Panc1 (cell line): ENCODE data around the gene MEX3D.

ENCODE experiments used
- TCF7L2 ChIP-seq: IDR thresholded peaks from 2 replicates; pipeline ENCODE4 v1.6.1; 2011; ENCODE audit warnings: mild to moderate bottlenecking, low read depth, low read length, inconsistent platforms
- TF ChIP-seq, protein P1 (sequence below): fragments of 450-650 bp; IDR thresholded peaks from 2 replicates; pipeline ENCODE4 v1.5.1; 2017; ENCODE audit warnings: mild to moderate bottlenecking

DNA sequence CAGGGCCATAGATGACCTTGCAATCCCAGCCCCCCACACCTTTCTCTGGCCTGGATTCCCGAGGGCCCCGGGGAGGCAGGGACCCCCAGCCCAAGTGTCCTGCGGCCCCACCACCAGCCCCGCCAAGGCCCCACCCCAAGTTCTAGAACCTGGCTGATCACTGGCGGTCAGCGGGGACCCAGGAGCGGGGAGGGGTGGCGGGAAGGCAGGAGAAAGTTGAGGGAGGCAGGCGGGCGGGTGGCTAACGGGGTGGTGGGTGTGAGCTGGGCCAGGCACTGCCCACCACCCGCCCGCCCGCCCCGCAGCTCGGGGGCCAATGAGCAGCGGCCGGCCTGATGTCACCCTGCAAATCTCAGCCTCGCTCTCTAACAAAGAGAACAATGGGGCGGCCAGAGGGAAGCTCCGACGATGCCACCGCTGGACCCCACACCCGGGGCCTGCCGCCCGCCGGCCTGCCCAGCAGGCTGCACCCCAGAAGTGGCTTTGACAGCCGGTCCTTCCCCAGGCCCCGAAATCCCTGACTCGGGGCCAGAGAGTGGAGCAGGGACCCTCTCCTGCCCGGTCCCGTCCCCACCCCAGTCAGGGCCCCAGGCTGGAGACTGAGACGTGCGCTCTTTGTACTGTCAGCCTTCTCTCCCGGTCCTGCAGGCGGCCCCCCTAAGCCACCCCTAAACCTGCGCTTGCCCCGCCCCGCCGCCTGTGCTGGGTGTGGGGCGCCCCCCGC, 1.6 kb downstream of the MEX3D start:
- TF ChIP-seq, protein P1, sequence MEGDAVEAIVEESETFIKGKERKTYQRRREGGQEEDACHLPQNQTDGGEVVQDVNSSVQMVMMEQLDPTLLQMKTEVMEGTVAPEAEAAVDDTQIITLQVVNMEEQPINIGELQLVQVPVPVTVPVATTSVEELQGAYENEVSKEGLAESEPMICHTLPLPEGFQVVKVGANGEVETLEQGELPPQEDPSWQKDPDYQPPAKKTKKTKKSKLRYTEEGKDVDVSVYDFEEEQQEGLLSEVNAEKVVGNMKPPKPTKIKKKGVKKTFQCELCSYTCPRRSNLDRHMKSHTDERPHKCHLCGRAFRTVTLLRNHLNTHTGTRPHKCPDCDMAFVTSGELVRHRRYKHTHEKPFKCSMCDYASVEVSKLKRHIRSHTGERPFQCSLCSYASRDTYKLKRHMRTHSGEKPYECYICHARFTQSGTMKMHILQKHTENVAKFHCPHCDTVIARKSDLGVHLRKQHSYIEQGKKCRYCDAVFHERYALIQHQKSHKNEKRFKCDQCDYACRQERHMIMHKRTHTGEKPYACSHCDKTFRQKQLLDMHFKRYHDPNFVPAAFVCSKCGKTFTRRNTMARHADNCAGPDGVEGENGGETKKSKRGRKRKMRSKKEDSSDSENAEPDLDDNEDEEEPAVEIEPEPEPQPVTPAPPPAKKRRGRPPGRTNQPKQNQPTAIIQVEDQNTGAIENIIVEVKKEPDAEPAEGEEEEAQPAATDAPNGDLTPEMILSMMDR, result no peak
- TF ChIP-seq TCF7L2, result no peak
